ENCODE results near the gene C3orf18. TPM values are rescaled to one million over a fixed set of nuclear protein-coding genes. Genes with fewer than 3 reads are reported as not detected.

Gene C3orf18
- total and polyA plus RNA-seq, 2 experiments from 2014 or later: 2.4 to 7.7 TPM

DNA sequence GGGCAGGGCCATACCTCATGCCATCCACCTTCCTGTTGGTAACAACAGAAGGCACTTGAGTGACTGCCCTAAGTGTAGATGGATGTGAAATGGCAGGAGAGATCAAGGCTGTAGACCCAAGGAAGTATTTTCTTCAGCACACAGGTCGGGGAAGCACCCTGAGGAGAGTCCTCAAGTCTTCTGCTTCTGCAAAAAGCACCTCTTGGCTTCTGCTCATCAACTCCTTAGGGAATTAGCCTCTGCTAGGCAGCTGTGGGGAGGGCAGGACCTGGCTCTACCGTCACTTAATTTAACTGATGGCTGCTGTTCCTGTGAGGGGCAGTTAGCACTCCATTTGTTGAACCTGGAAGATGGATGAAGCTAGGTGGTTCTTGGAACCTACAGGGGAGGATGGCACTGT is 57.2 kb downstream of the C3orf18 start:
- H2AFZ ChIP-seq: no peak overlapping the region
- Mint-ChIP-seq H3K4me1 (peaks cover 19% of the 10 kb centered on the region), H3K4me3 (no peak overlapping the region), H3K36me3 (ENCODE audit: low read depth) (no peaks in the 10 kb centered on the region), H3K27me3 (ENCODE audit: insufficient read depth, low read depth, poor library complexity) (peaks cover 10% of the 10 kb centered on the region), H3K27ac (no peak overlapping the region), H3K9me3 (no peaks in the 10 kb centered on the region)
- no peaks in the 10 kb centered on the region for H4K20me1 ChIP-seq (replicated peaks; ENCODE audit: insufficient read depth)
- DNase-seq (ENCODE audit: low spot score) (no peak), ATAC-seq (no peak)
- no peak overlapping the region for H3K27ac ChIP-seq (ENCODE audit: low read depth)
- TF ChIP-seq, protein P1, sequence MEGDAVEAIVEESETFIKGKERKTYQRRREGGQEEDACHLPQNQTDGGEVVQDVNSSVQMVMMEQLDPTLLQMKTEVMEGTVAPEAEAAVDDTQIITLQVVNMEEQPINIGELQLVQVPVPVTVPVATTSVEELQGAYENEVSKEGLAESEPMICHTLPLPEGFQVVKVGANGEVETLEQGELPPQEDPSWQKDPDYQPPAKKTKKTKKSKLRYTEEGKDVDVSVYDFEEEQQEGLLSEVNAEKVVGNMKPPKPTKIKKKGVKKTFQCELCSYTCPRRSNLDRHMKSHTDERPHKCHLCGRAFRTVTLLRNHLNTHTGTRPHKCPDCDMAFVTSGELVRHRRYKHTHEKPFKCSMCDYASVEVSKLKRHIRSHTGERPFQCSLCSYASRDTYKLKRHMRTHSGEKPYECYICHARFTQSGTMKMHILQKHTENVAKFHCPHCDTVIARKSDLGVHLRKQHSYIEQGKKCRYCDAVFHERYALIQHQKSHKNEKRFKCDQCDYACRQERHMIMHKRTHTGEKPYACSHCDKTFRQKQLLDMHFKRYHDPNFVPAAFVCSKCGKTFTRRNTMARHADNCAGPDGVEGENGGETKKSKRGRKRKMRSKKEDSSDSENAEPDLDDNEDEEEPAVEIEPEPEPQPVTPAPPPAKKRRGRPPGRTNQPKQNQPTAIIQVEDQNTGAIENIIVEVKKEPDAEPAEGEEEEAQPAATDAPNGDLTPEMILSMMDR (conservative IDR thresholded peaks at IDR 0.05; ENCODE audit: low read depth in 2 of 2): no peak
- TF ChIP-seq STAT1 (IDR thresholded peaks at IDR 0.05; ENCODE audit: unreplicated experiment) (no peak), EZH2 (IDR thresholded peaks at IDR 0.05; ENCODE audit: low read depth, unreplicated experiment) (no peak), NANOG (IDR thresholded peaks at IDR 0.05; ENCODE audit: borderline replicate concordance) (no peak), ZNF114 (CRISPR knock-in tag; IDR thresholded peaks at IDR 0.05) (no peak), ZNF331 (CRISPR knock-in tag; IDR thresholded peaks at IDR 0.05; ENCODE audit: low read depth) (no peak), CREB1 (CRISPR knock-in tag; IDR thresholded peaks at IDR 0.05; ENCODE audit: low read depth) (no peak), ZNF462 (CRISPR knock-in tag; IDR thresholded peaks at IDR 0.05) (no peak), ETS1 (IDR thresholded peaks at IDR 0.05) (no peak), JUNB (IDR thresholded peaks at IDR 0.05; ENCODE audit: unreplicated experiment) (no peak), POLR2AphosphoS5 (IDR thresholded peaks at IDR 0.05; ENCODE audit: low read depth) (no peak), EZH2phosphoT487 (IDR thresholded peaks at IDR 0.05; ENCODE audit: unreplicated experiment) (no peak)
- TF ChIP-seq, protein P2, sequence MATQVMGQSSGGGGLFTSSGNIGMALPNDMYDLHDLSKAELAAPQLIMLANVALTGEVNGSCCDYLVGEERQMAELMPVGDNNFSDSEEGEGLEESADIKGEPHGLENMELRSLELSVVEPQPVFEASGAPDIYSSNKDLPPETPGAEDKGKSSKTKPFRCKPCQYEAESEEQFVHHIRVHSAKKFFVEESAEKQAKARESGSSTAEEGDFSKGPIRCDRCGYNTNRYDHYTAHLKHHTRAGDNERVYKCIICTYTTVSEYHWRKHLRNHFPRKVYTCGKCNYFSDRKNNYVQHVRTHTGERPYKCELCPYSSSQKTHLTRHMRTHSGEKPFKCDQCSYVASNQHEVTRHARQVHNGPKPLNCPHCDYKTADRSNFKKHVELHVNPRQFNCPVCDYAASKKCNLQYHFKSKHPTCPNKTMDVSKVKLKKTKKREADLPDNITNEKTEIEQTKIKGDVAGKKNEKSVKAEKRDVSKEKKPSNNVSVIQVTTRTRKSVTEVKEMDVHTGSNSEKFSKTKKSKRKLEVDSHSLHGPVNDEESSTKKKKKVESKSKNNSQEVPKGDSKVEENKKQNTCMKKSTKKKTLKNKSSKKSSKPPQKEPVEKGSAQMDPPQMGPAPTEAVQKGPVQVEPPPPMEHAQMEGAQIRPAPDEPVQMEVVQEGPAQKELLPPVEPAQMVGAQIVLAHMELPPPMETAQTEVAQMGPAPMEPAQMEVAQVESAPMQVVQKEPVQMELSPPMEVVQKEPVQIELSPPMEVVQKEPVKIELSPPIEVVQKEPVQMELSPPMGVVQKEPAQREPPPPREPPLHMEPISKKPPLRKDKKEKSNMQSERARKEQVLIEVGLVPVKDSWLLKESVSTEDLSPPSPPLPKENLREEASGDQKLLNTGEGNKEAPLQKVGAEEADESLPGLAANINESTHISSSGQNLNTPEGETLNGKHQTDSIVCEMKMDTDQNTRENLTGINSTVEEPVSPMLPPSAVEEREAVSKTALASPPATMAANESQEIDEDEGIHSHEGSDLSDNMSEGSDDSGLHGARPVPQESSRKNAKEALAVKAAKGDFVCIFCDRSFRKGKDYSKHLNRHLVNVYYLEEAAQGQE (IDR thresholded peaks at IDR 0.05; ENCODE audit: unreplicated experiment): no peak
- H3K79me2 ChIP-seq (replicated peaks; ENCODE audit: insufficient read depth): no peaks in the 10 kb centered on the region
- no peaks in the 10 kb centered on the region for H3K9me2 ChIP-seq (ENCODE audit: insufficient read depth)
- H3K36me3 ChIP-seq (ENCODE audit: insufficient read depth): no peaks in the 10 kb centered on the region
- no peak overlapping the region for H3K4me2 ChIP-seq
- H3F3A ChIP-seq (replicated peaks; ENCODE audit: low read depth): no peaks in the 10 kb centered on the region
- no peak overlapping the region for H3K4me3 ChIP-seq
- peaks cover 7% of the 10 kb centered on the region for H3K4me1 ChIP-seq (ENCODE audit: insufficient read depth)
- H3K27me3 ChIP-seq (ENCODE audit: insufficient read depth): peaks cover 8% of the 10 kb centered on the region

Data from GM23338 (cell line).